ENCODE results near the gene PLIN3. TPM values are rescaled to one million over a fixed set of nuclear protein-coding genes. Genes with fewer than 3 reads are reported as not detected.

Gene PLIN3
- total RNA-seq, 1 experiment from 2014 or later = 157 TPM

DNA sequence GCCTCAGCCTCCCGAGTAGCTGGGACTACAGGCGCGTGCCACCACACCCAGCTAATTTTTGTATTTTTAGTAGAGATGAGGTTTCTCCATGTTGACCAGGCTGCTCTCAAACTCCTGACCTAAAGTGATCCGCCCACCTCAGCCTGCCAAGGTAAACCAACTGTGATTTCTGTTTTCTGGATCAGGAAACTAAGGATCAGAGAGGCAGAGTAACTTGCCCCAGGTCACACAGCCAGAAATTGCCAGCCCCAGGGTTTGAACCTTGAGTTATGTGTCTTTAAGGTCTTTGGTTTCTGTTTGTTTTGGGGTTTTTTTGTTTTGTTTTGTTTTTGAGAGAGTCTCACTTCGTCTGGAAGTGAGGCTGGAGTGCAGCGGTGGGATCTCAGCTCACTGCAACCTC is 4.2 kb upstream of the PLIN3 start:
- intact Hi-C loops (cut with micrococcal nuclease; ENCODE audit: unreplicated experiment) (loop anchor here (1.0 to 5.0 kb wide), 2 partner anchors 41 to 161 kb away; no protein-coding TSS in a partner anchor), in situ Hi-C loops (cut with HindIII; ENCODE audit: low pct_unique_long_range_greater_than_20kb, low sequenced_read_pairs) (no loop called here)
- Histone ChIP-seq H3K27ac (ENCODE audit: low read length) (no peak overlapping the region; the same call in 1 of the 2 replicates), H3K4me1 (ENCODE audit: control insufficient read depth, insufficient read depth, low read length) (peaks cover 14% of the 10 kb centered on the region), H3K4me3 (ENCODE audit: low read depth in 2 of 2, low read length in 2 of 2) (no peak overlapping the region), H3K27me3 (ENCODE audit: control insufficient read depth, insufficient read depth, low read length) (no peaks in the 10 kb centered on the region), H3K36me3 (ENCODE audit: control insufficient read depth, insufficient read depth, low read length) (no peaks in the 10 kb centered on the region), H3K9me3 (ENCODE audit: control insufficient read depth, insufficient read depth, low read depth, low read length) (no peaks in the 10 kb centered on the region)
- ChIA-PET POLR2A (no interaction called here), CTCF (interaction anchor here (0.8 to 4.2 kb wide), 2 partner anchors 40 to 43 kb away, joined by 5 to 24 read pairs; no protein-coding TSS in a partner anchor)
- no TSS peak for BruUV-seq (replicated peaks)
- no peak for DNase-seq (ENCODE audit: low read depth, low spot score)
- no peak for ATAC-seq
- TF ChIP-seq REST (IDR thresholded peaks at IDR 0.05; ENCODE audit: insufficient read depth in 1 of 2, low read depth in 2 of 2, low read length in 1 of 2) (no peak), SIN3A (IDR thresholded peaks at IDR 0.05; ENCODE audit: borderline replicate concordance, insufficient read depth, low read depth, low read length) (no peak), TCF7L2 (IDR thresholded peaks at IDR 0.05; ENCODE audit: low read depth, low read length) (no peak), POLR2AphosphoS5 (IDR thresholded peaks at IDR 0.05; ENCODE audit: low read depth, low read length) (no peak)
- TF ChIP-seq, protein P1, sequence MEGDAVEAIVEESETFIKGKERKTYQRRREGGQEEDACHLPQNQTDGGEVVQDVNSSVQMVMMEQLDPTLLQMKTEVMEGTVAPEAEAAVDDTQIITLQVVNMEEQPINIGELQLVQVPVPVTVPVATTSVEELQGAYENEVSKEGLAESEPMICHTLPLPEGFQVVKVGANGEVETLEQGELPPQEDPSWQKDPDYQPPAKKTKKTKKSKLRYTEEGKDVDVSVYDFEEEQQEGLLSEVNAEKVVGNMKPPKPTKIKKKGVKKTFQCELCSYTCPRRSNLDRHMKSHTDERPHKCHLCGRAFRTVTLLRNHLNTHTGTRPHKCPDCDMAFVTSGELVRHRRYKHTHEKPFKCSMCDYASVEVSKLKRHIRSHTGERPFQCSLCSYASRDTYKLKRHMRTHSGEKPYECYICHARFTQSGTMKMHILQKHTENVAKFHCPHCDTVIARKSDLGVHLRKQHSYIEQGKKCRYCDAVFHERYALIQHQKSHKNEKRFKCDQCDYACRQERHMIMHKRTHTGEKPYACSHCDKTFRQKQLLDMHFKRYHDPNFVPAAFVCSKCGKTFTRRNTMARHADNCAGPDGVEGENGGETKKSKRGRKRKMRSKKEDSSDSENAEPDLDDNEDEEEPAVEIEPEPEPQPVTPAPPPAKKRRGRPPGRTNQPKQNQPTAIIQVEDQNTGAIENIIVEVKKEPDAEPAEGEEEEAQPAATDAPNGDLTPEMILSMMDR (IDR thresholded peaks at IDR 0.05) = no peak

GRCh38 chr19:4870025-4870700 is 2.7 kb upstream of the PLIN3 start:
- H3K4me3 ChIP-seq (ENCODE audit: low read depth in 2 of 2, low read length in 2 of 2) = no peak overlapping the region
- H3K27ac ChIP-seq (ENCODE audit: low read length) = peak overlapping the region; percentile 74
- intact Hi-C loops (cut with micrococcal nuclease; ENCODE audit: unreplicated experiment) = loop anchor here (5.0 kb wide), 1 partner anchor 162 kb away; no protein-coding TSS in a partner anchor
- DNase-seq (ENCODE audit: low read depth, low spot score) (peak; percentile 92), ATAC-seq (peak; percentile 86)
- CTCF ChIA-PET = interaction anchor here (0.7 to 4.2 kb wide), 4 partner anchors 11 to 61 kb away, joined by 3 to 24 read pairs (median 4); no protein-coding TSS in a partner anchor
- H3K36me3 ChIP-seq (ENCODE audit: control insufficient read depth, insufficient read depth, low read length) = no peaks in the 10 kb centered on the region; the same call in 1 of the 2 replicates
- H3K4me1 ChIP-seq (ENCODE audit: control insufficient read depth, insufficient read depth, low read length) = peaks cover 14% of the 10 kb centered on the region
- no peaks in the 10 kb centered on the region for H3K9me3 ChIP-seq (ENCODE audit: control insufficient read depth, insufficient read depth, low read depth, low read length)
- BruUV-seq (replicated peaks) = no TSS peak
- no peaks in the 10 kb centered on the region for H3K27me3 ChIP-seq (ENCODE audit: control insufficient read depth, insufficient read depth, low read length)
- TF ChIP-seq SIN3A (IDR thresholded peaks at IDR 0.05; ENCODE audit: borderline replicate concordance, insufficient read depth, low read depth, low read length) (no peak), POLR2AphosphoS5 (IDR thresholded peaks at IDR 0.05; ENCODE audit: low read depth, low read length) (0 out of 2 replicates have a peak, but pooled peaks have one; percentile 46)
- in situ Hi-C loops (cut with HindIII; ENCODE audit: low pct_unique_long_range_greater_than_20kb, low sequenced_read_pairs) = no loop called here
- POLR2A ChIA-PET = interaction anchor here (0.7 kb wide), 1 partner anchor 161 kb away, joined by 7 read pairs; no protein-coding TSS in a partner anchor

All from Panc1 (cell line).